Measurements from ENCODE around the gene NEB. TPM values are rescaled to one million over a fixed set of nuclear protein-coding genes. Genes with fewer than 3 reads are reported as not detected.
"Not testable (repeated sequence)": the region's sequence is repeated elsewhere in the genome, so short reads cannot be mapped to it uniquely, and the experiment has no call there.

Gene NEB
- total and polyA plus RNA-seq, 2 of the 4 experiments (the other 2 are of a cell fraction): under 0.01 TPM; not detected in 1

GRCh38 chr2:151649400-151649799 lies 84.9 kb downstream of the NEB start:
- Histone ChIP-seq H3K56ac (ENCODE audit: extremely low read depth, insufficient read depth, low read length) (no peak overlapping the region), H2AK5ac (ENCODE audit: low read depth, low read length) (no peak overlapping the region), H3K4me2 (ENCODE audit: low read depth, low read length) (no peak overlapping the region), H2AFZ (replicated peaks; ENCODE audit: low read length, poor library complexity) (no peak overlapping the region), H3K9ac (ENCODE audit: low read depth, low read length) (no peak overlapping the region), H3K27ac (ENCODE audit: insufficient read depth, low read length) (no peak overlapping the region), H3K27me3 (ENCODE audit: control insufficient read depth, insufficient read depth, low read length) (no peaks in the 10 kb centered on the region), H3K4me1 (ENCODE audit: control insufficient read depth, insufficient read depth, low read length) (no peaks in the 10 kb centered on the region), H3K18ac (ENCODE audit: low read depth, low read length) (no peak overlapping the region), H3K79me1 (ENCODE audit: low read depth in 1 of 2, low read length in 2 of 2) (no peaks in the 10 kb centered on the region), H3K14ac (replicated peaks; ENCODE audit: low read depth, low read length) (no peak overlapping the region), H2BK120ac (ENCODE audit: low read depth, low read length) (no peak overlapping the region), H3K9me1 (ENCODE audit: insufficient read depth, low read length) (no peaks in the 10 kb centered on the region), H3K36me3 (ENCODE audit: control insufficient read depth, insufficient read depth, low read length) (no peaks in the 10 kb centered on the region), H2AK9ac (replicated peaks; ENCODE audit: low read depth, low read length, poor library complexity) (no peak overlapping the region), H4K8ac (ENCODE audit: low read depth in 2 of 2, low read length in 2 of 2) (no peak overlapping the region), H2BK15ac (ENCODE audit: low read depth, low read length) (no peak overlapping the region), H3K9me3 (ENCODE audit: control insufficient read depth, insufficient read depth, low read length) (no peaks in the 10 kb centered on the region), H3K23ac (ENCODE audit: low read depth, low read length) (no peak overlapping the region), H3K4ac (ENCODE audit: low read depth, low read length) (no peak overlapping the region), H2BK20ac (ENCODE audit: low read depth, low read length) (no peak overlapping the region), H4K20me1 (ENCODE audit: insufficient read depth, low read length) (no peaks in the 10 kb centered on the region), H4K91ac (ENCODE audit: insufficient read depth, low read depth, low read length) (no peak overlapping the region), H4K5ac (ENCODE audit: low read depth, low read length) (no peak overlapping the region), H2BK5ac (ENCODE audit: low read depth, low read length, poor library complexity, severe bottlenecking) (no peak overlapping the region), H3K4me3 (ENCODE audit: insufficient read depth, low read depth, low read length) (no peak overlapping the region)
- no peak for TF ChIP-seq SMC3 (IDR thresholded peaks at IDR 0.05; ENCODE audit: low read depth, low read length)
- TF ChIP-seq USF2 (IDR thresholded peaks at IDR 0.05; ENCODE audit: low read depth, low read length): no peak
- TF ChIP-seq, protein P1, sequence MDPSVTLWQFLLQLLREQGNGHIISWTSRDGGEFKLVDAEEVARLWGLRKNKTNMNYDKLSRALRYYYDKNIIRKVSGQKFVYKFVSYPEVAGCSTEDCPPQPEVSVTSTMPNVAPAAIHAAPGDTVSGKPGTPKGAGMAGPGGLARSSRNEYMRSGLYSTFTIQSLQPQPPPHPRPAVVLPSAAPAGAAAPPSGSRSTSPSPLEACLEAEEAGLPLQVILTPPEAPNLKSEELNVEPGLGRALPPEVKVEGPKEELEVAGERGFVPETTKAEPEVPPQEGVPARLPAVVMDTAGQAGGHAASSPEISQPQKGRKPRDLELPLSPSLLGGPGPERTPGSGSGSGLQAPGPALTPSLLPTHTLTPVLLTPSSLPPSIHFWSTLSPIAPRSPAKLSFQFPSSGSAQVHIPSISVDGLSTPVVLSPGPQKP (IDR thresholded peaks at IDR 0.05; ENCODE audit: borderline replicate concordance, low read depth, low read length): no peak
- WGBS, 2 experiments (ENCODE audit: extremely low coverage in 2 of 2, insufficient read length in 1 of 2): no CpG with 5 or more reads among the region's 1 CpG
- CTCF ChIA-PET: interaction anchor here (1.1 kb wide), 1 partner anchor 10 kb away, joined by 3 read pairs; no protein-coding TSS in a partner anchor
- ATAC-seq (ENCODE audit: low read depth) (no peak), DNase-seq (no peak)
- dilution Hi-C loops (cut with HindIII; ENCODE audit: low sequenced_read_pairs, unreplicated experiment) (no loop called here), intact Hi-C loops (cut with micrococcal nuclease) (no loop called here), in situ Hi-C loops (cut with MboI; ENCODE audit: low sequenced_read_pairs) (no loop called here)
- no TSS peak for BruUV-seq (replicated peaks)
- POLR2A ChIA-PET (ENCODE audit: unreplicated experiment): no interaction called here

DNA sequence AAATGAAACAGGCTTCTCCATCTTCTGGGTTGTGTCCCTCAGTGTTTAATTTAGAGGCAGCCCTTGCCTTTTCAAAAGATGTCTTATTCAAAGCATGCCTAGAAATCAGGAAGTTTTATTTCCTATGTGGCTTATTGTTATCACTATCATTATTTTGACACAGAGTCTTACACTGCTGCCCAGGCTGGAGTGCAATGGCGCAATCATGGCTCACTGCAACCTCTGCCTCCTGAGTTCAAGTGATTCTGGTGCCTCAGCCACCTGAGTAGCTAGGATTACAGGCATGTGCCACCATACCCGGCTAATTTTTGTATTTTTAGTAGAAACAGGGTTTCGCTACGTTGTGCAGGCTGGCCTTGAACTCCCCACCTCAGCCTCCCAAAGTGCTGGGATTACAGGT lies 87.8 kb downstream of the NEB start:
- POLR2A ChIA-PET (ENCODE audit: unreplicated experiment); H4K5ac ChIP-seq (ENCODE audit: low read depth, low read length); H2BK20ac ChIP-seq (ENCODE audit: low read depth, low read length); H3K9me3 ChIP-seq (ENCODE audit: control insufficient read depth, insufficient read depth, low read length); H4K8ac ChIP-seq (ENCODE audit: low read depth in 2 of 2, low read length in 2 of 2); H3K56ac ChIP-seq (ENCODE audit: extremely low read depth, insufficient read depth, low read length); ATAC-seq (ENCODE audit: low read depth); H3K14ac ChIP-seq (replicated peaks; ENCODE audit: low read depth, low read length); BruUV-seq (replicated peaks); H2AK9ac ChIP-seq (replicated peaks; ENCODE audit: low read depth, low read length, poor library complexity); DNase-seq; H3K4me3 ChIP-seq (ENCODE audit: insufficient read depth, low read depth, low read length); H3K18ac ChIP-seq (ENCODE audit: low read depth, low read length); H2AFZ ChIP-seq (replicated peaks; ENCODE audit: low read length, poor library complexity); H2BK120ac ChIP-seq (ENCODE audit: low read depth, low read length); CTCF ChIA-PET; H3K27ac ChIP-seq (ENCODE audit: insufficient read depth, low read length); H2AK5ac ChIP-seq (ENCODE audit: low read depth, low read length); H2BK15ac ChIP-seq (ENCODE audit: low read depth, low read length); H3K4me1 ChIP-seq (ENCODE audit: control insufficient read depth, insufficient read depth, low read length); H2BK5ac ChIP-seq (ENCODE audit: low read depth, low read length, poor library complexity, severe bottlenecking); dilution Hi-C loops (cut with HindIII; ENCODE audit: low sequenced_read_pairs, unreplicated experiment); H3K79me1 ChIP-seq (ENCODE audit: low read depth in 1 of 2, low read length in 2 of 2); H3K4ac ChIP-seq (ENCODE audit: low read depth, low read length); H3K23ac ChIP-seq (ENCODE audit: low read depth, low read length); H3K4me2 ChIP-seq (ENCODE audit: low read depth, low read length); H3K27me3 ChIP-seq (ENCODE audit: control insufficient read depth, insufficient read depth, low read length); in situ Hi-C loops (cut with MboI; ENCODE audit: low sequenced_read_pairs); H3K9ac ChIP-seq (ENCODE audit: low read depth, low read length); H3K9me1 ChIP-seq (ENCODE audit: insufficient read depth, low read length); H3K36me3 ChIP-seq (ENCODE audit: control insufficient read depth, insufficient read depth, low read length); intact Hi-C loops (cut with micrococcal nuclease); H4K20me1 ChIP-seq (ENCODE audit: insufficient read depth, low read length); H4K91ac ChIP-seq (ENCODE audit: insufficient read depth, low read depth, low read length): not testable (repeated sequence)
- no CpG with 5 or more reads among the region's 4 CpGs for WGBS, 2 experiments (ENCODE audit: extremely low coverage in 2 of 2, insufficient read length in 1 of 2)

Measured in IMR-90 (cell line).